IPS-18c (cell line): ENCODE data around the gene TTYH2.
A peak's percentile ranks its signal among the peaks of the same experiment; 100 is the strongest.
"Not testable (repeated sequence)": the region's sequence is repeated elsewhere in the genome, so short reads cannot be mapped to it uniquely, and the experiment has no call there.

Experiments used
- H3K4me3 ChIP-seq: 2 replicates; pipeline ENCODE4 v1.7.0; 2013; ENCODE audit warnings: low read depth, mild to moderate bottlenecking, low read length, moderate library complexity; ENCODE audit not compliant: insufficient read depth
- H3K9me3 ChIP-seq: one replicate; pipeline ENCODE4 v1.6.1; 2013; ENCODE audit warnings: mild to moderate bottlenecking, low read length, moderate library complexity; ENCODE audit not compliant: control insufficient read depth, insufficient read depth

Gene TTYH2

GRCh38 chr17:74212913-74213791 lies at the start of gene TTYH2:
Gene TTYH2, plus strand, starts transcription at chr17:74213571. Its CDS starts 17 bp downstream, at chr17:74213588.
- H3K4me3 ChIP-seq = peak within 1 kb of the TSS; percentile 66
- H3K9me3 ChIP-seq = no peaks in the 10 kb centered on the region

GRCh38 chr17:74163836-74164235 lies 49.5 kb upstream of the TTYH2 start:
- Histone ChIP-seq H3K4me3 (no peak overlapping the region), H3K9me3 (no peaks in the 10 kb centered on the region)

GRCh38 chr17:74164446-74165045 lies 48.8 kb upstream of the TTYH2 start:
- Histone ChIP-seq H3K9me3 (no peaks in the 10 kb centered on the region), H3K4me3 (no peak overlapping the region)

GRCh38 chr17:74165797-74166365 lies 47.5 kb upstream of the TTYH2 start:
- Histone ChIP-seq H3K9me3 (no peaks in the 10 kb centered on the region), H3K4me3 (no peak overlapping the region)

- Histone ChIP-seq H3K4me3 (no peak overlapping the region), H3K9me3 (no peaks in the 10 kb centered on the region)
Observed at GRCh38 chr17:74170924-74171323, 42.4 kb upstream of the TTYH2 start.

- H3K9me3 ChIP-seq = peaks cover 2% of the 10 kb centered on the region
- H3K4me3 ChIP-seq = no peak overlapping the region
Observed at GRCh38 chr17:74172700-74173099, 40.7 kb upstream of the TTYH2 start.

- H3K4me3 ChIP-seq = no peak overlapping the region
Observed at GRCh38 chr17:74176546-74177001, 36.8 kb upstream of the TTYH2 start.

GRCh38 chr17:74177018-74177450 lies 36.3 kb upstream of the TTYH2 start:
- H3K4me3 ChIP-seq = no peak overlapping the region
- H3K9me3 ChIP-seq = peaks cover 4% of the 10 kb centered on the region

More at GRCh38 chr17:74176546-74177001, 36.8 kb upstream of the TTYH2 start:
- peaks cover 4% of the 10 kb centered on the region for H3K9me3 ChIP-seq

- no peak overlapping the region for H3K4me3 ChIP-seq
- H3K9me3 ChIP-seq = peaks cover 4% of the 10 kb centered on the region
Observed at GRCh38 chr17:74179576-74179975, 33.8 kb upstream of the TTYH2 start.

- Histone ChIP-seq H3K9me3 (peaks cover 4% of the 10 kb centered on the region), H3K4me3 (no peak overlapping the region)
Observed at GRCh38 chr17:74180336-74180735, 33.0 kb upstream of the TTYH2 start.

GRCh38 chr17:74181341-74181740 lies 32.0 kb upstream of the TTYH2 start:
- H3K4me3 ChIP-seq = no peak overlapping the region
- peaks cover 4% of the 10 kb centered on the region for H3K9me3 ChIP-seq

GRCh38 chr17:74182041-74182723 lies 31.2 kb upstream of the TTYH2 start:
- H3K4me3 ChIP-seq = no peak overlapping the region
- H3K9me3 ChIP-seq = peaks cover 2% of the 10 kb centered on the region

GRCh38 chr17:74183411-74183810 lies 30.0 kb upstream of the TTYH2 start:
- Histone ChIP-seq H3K4me3 (no peak overlapping the region), H3K9me3 (peaks cover 2% of the 10 kb centered on the region)

- H3K4me3 ChIP-seq = no peak overlapping the region
- no peaks in the 10 kb centered on the region for H3K9me3 ChIP-seq
Observed at GRCh38 chr17:74185571-74186185, 27.7 kb upstream of the TTYH2 start.

- no peak overlapping the region for H3K4me3 ChIP-seq
- no peaks in the 10 kb centered on the region for H3K9me3 ChIP-seq
Observed at GRCh38 chr17:74186498-74186897, 26.9 kb upstream of the TTYH2 start.

- no peaks in the 10 kb centered on the region for H3K9me3 ChIP-seq
- no peak overlapping the region for H3K4me3 ChIP-seq
Observed at GRCh38 chr17:74187761-74188160, 25.6 kb upstream of the TTYH2 start.

GRCh38 chr17:74188687-74189086 lies 24.7 kb upstream of the TTYH2 start:
- H3K9me3 ChIP-seq, H3K4me3 ChIP-seq: not testable (repeated sequence)
